ENCODE data around the gene KPNA1.

The KPNA1 gene

DNA sequence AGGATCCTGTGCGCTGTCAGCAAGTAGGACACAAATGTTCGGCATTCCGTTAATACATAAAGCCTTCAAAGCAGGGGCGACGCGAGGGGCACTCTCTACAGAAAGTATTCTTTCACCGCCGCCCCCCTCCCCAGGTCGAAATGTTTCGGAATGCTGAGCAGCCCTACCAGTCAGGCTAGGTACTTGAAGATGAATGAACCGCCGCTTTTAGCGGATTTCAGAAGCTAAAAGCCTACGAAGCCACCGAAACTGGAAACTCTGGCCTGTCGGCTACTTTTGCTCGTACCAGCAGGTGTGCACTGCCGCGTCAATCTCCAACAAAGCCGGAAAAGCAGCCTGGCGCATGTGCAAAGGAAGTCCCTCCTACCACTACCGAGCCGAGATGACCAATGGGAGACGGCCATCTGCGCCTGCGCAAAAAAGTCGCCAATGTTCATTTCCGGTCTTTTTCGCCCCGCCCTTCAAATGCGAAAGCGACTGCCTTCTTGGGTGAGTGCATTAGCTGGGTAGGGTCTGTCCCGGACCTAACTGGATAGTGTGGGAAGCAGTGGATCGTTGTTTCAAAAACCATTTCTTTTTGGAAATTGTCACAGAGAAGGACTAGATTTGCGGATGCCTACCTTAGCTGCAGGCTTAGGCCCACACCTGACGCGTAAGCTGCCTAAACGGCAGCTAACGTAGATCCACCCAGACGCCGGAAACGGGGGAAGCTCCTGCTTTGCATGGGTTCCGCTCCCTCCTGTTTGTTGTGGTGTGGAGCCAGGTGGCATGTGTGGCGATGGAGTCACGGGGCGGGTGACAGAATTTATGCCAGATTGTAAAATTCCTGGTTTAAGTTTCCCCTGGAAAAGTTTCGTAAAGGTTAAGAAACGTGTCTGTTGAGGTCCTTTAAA, 98.7 kb downstream of the KPNA1 start, which contains the start of gene WDR5B:
Gene WDR5B (minus strand): TSS at position 301 of the 893 bp plus-strand sequence. CDS start 534 bp downstream, outside the sequence.
- DNase-seq: peak; percentile 96

- DNase-seq: no peak
These were observed 99.5 kb downstream of the KPNA1 start for GRCh38 chr3:122415104-122415744.

- DNase-seq: no peak
These were observed 100.3 kb downstream of the KPNA1 start for GRCh38 chr3:122414391-122414790.

GRCh38 chr3:122410639-122411038, 104.1 kb downstream of the KPNA1 start:
- DNase-seq: no peak

DNA sequence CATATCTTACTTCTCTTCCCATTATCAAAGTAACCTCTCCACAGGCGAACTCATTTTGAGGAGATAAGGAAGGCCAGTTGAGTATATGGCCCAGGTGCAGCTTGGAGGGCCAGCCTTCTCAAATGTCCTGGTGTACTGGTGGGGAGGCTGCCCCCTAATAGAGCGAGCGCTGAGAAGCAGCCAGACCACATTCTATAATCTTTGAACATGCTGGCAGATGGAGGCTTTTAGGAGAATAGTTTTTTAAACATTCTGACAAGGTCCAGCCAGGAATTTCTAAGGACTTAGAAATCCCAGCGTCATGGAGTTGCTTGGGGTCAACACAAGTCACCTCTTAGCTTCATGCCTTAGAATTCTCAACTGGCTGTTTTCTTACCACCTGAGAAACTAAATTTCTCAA, 104.6 kb downstream of the KPNA1 start:
- no peak for DNase-seq

GRCh38 chr3:122409446-122409845, 105.3 kb downstream of the KPNA1 start:
- DNase-seq: no peak

DNA sequence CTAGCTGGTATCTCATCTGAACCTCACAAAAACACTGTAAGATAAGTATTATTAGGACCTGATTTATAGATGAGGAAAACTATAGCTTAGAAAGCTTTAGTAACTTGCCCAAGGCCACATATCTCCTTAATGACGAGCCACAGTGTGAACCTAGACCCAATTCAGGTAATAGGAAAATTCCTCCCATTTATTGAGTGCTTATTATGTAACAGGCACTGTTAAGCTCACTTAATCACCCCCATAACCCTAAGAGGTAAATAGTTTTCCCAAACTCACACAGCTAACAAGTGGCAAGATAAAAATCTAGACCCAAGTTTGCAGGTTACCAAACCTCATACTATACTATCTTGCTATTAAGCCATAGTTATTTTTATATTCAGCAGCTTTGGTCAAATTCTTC, 106.8 kb downstream of the KPNA1 start:
- no peak for DNase-seq

DNA sequence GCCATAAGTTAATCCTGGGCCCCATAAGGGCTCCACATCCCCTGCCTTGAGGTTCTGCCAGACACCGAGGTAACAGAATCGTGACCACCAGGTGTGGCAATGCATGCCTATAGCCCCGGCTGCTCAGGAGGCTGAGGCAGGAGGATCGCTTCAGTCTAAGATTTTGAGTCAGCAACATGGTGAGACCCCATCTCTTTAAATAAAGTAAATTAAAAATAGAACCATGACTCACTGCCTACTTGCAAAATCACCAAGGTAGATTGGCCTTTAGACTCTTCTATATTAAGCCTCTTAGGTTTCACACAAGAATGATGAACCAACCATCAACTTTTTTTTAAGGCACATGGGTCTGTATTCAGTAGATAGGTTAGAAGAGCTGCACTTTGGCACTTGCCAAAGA, 108.5 kb downstream of the KPNA1 start:
- DNase-seq: no peak

GRCh38 chr3:122405015-122405414, 109.7 kb downstream of the KPNA1 start:
- DNase-seq: no peak

- no peak for DNase-seq
These were observed 111.2 kb downstream of the KPNA1 start for GRCh38 chr3:122403489-122403888.

- DNase-seq: no peak
These were observed 115.8 kb downstream of the KPNA1 start for GRCh38 chr3:122398920-122399319.

GRCh38 chr3:122397201-122397600, 117.5 kb downstream of the KPNA1 start:
- DNase-seq: no peak

DNA sequence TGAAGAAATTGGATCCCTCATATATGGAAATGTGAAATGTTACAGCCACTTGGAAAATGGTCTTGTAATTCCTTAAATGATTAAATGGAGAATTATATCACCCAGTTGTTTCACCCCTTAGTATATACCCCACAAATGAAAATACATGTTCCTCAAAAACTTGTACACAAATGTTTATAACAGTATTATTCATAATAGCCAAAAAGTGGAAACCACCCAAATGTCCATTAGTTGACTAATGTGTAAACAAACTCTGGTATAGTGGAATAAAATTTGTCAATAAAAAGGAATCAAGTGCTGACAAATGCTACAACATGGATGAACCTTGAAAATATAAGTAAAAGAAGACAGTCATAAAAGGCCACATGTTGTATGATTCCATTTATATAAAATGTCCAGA, 118.2 kb downstream of the KPNA1 start:
- no peak for DNase-seq

GRCh38 chr3:122395582-122395981, 119.2 kb downstream of the KPNA1 start:
- DNase-seq: no peak

DNA sequence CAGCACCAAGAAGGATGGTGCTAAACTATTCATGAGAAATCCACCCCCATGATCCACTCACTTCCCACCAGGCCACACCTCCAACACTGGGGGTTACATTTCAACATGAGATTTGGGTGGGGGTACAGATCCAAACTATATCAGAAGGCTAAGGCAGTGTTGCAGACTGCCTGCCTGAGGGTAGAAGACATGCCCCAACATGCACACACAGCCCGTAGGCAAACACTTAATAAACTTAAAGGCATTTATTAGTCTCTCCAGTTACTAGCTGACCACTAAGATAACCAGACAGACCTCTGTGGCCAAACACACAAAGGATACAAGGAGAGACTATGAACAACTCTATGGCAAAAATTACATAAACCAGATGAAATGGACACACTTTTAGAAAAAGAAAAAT, 120.6 kb downstream of the KPNA1 start:
- DNase-seq: no peak

- no peak for DNase-seq
These were observed 121.6 kb downstream of the KPNA1 start for GRCh38 chr3:122392868-122393844.

GRCh38 chr3:122391681-122392446, 122.9 kb downstream of the KPNA1 start:
- no peak for DNase-seq

DNA sequence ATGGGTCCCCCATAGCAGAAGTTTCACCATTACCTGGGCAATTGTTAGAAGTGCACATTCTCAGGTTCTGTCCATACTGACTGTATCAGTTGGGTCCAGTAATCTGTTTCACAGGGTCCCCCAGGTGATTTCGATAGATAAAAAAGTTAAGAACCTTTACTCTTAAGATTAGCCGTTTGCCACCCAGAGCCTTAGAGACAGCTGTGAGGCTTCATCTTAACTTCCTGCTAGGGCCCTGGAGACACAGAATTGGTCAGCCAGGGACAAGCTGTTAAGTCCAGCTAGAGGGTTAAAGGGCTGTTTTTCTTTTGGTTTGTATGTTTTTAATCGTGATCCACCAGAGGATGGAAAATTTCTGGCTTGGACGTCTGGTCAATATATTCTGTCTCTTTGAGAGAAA, 124.1 kb downstream of the KPNA1 start:
- no peak for DNase-seq

GRCh38 chr3:122389892-122390291, 124.8 kb downstream of the KPNA1 start:
- DNase-seq: no peak

DNA sequence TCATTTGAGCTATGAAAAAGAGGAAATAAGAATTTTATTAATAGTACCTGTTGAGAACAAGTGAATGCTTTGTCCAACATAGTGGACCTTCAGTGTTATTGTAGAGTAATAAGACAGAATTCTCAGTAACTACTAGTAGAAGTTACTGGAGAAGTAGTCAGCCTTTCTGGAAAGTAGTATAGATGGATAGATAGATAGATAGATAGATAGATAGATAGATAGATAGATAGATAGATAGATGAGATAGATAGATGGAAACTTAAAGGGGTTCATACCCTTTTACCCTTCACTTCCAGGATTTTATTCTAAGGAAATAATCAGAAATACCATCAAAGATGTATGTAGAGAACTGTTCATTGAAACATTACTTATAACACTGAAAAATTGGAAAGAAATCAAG, 125.5 kb downstream of the KPNA1 start:
- no peak for DNase-seq

- no peak for DNase-seq
These were observed 127.0 kb downstream of the KPNA1 start for GRCh38 chr3:122387709-122388108.

All from right kidney (tissue), 1 donor.